ENCODE data around the gene POLD2.

Gene POLD2

DNA sequence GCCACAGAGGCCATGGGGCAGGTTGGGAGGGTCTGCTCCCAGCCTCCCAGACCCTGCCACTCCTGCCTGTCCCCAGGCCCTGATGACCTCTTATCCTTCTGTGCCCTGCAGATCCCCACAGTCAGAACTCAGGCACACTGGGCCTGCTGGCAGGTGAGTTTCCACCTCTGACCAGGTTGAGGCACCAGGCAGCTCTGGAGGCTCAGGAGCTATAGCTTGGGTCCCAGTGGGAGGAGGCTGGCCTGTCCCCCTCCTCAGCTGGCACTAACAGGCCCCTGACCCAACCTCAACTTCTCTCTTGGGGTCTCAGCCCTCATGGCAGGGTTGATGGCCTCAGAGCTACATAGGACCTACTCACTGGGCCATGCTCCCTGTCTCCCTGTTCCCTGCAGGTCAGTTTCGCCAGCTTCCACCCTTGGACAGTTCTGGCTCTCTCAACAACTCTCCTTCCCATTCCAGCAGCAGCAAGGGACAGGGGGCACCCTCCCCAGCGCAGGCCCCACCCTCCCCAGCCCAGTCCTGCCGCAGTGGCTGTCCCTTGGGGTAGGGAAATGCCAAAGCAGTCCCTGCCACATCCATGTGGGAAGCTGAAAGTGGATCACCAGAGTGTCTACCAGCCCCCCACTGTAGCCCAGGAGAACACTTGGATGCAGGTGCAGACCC lies 21.9 kb downstream of the POLD2 start:
- Histone ChIP-seq H3K79me2 (ENCODE audit: insufficient read depth, low read length) (no peaks in the 10 kb centered on the region), H3K27me3 (ENCODE audit: low read length) (no peaks in the 10 kb centered on the region), H3K36me3 (ENCODE audit: low read length) (no peaks in the 10 kb centered on the region), H3K9me2 (replicated peaks; ENCODE audit: insufficient read depth, low read length) (no peaks in the 10 kb centered on the region), H3K9me3 (ENCODE audit: insufficient read depth, low read length) (no peaks in the 10 kb centered on the region), H2AFZ (ENCODE audit: low read depth, low read length, severe bottlenecking) (no peak overlapping the region), H3K4me3 (ENCODE audit: insufficient read depth, low read length, poor library complexity, severe bottlenecking) (no peak overlapping the region), H3K9ac (ENCODE audit: low read length) (no peak overlapping the region), H4K20me1 (ENCODE audit: low read depth, low read length) (no peaks in the 10 kb centered on the region), H3K27ac (ENCODE audit: low read depth, low read length) (no peak overlapping the region), H3K4me2 (ENCODE audit: low read depth, low read length, poor library complexity, severe bottlenecking) (no peak overlapping the region), H3F3A (ENCODE audit: insufficient read depth) (no peaks in the 10 kb centered on the region)
- TF ChIP-seq, protein P1, sequence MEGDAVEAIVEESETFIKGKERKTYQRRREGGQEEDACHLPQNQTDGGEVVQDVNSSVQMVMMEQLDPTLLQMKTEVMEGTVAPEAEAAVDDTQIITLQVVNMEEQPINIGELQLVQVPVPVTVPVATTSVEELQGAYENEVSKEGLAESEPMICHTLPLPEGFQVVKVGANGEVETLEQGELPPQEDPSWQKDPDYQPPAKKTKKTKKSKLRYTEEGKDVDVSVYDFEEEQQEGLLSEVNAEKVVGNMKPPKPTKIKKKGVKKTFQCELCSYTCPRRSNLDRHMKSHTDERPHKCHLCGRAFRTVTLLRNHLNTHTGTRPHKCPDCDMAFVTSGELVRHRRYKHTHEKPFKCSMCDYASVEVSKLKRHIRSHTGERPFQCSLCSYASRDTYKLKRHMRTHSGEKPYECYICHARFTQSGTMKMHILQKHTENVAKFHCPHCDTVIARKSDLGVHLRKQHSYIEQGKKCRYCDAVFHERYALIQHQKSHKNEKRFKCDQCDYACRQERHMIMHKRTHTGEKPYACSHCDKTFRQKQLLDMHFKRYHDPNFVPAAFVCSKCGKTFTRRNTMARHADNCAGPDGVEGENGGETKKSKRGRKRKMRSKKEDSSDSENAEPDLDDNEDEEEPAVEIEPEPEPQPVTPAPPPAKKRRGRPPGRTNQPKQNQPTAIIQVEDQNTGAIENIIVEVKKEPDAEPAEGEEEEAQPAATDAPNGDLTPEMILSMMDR (IDR thresholded peaks at IDR 0.05; ENCODE audit: insufficient read depth, low read length, poor library complexity, severe bottlenecking): no peak
- TF ChIP-seq EZH2phosphoT487 (conservative IDR thresholded peaks at IDR 0.05; ENCODE audit: low read length): no peak

DNA sequence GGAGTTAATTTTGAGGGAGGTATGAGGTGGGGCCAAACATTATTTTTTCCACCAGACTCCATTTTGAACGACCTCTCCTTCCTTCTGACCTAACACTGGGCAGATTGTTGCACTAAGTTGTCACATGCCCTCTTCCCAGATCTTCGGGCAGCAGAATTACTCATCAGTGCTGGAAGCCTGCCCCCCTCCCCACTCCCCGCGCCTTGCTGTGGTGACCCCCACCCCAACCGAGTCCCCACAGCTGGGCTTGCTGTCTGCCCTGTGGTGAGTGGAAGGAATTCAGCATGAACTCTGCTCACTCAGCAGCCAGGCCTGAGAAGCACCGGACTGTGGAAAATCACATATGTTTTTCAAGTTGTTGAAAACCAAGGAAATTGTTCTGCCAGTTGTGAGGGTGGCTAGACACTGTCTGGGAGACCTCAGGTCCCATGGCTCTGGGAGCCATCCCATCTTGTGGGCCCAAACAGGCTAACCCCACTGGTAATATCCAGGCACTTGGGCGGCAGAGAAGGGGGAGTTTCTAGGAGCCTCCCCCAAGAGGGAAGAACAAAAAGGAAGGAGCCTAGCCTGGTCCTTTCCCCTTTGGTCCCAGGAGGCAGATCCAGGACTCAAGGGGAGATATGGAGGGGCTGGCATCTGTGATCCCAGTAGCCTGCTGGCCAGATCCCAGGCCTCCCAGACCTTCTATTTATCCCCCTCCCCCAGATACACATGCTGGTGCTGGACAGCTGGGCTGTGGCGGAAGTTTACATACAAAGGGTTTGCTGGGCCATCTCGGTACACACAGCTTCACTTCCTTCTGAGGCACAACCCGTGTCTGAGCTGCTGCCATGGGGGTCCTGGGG lies 22.7 kb downstream of the POLD2 start:
- H3K4me2 ChIP-seq (ENCODE audit: low read depth, low read length, poor library complexity, severe bottlenecking): no peak overlapping the region
- TF ChIP-seq, protein P1 (IDR thresholded peaks at IDR 0.05; ENCODE audit: insufficient read depth, low read length, poor library complexity, severe bottlenecking): no peak
- TF ChIP-seq EZH2phosphoT487 (conservative IDR thresholded peaks at IDR 0.05; ENCODE audit: low read length): no peak
- H2AFZ ChIP-seq (ENCODE audit: low read depth, low read length, severe bottlenecking): no peak overlapping the region
- H3K36me3 ChIP-seq (ENCODE audit: low read length): no peaks in the 10 kb centered on the region
- H3K9me2 ChIP-seq (replicated peaks; ENCODE audit: insufficient read depth, low read length): no peaks in the 10 kb centered on the region
- no peak overlapping the region for H3K9ac ChIP-seq (ENCODE audit: low read length)
- no peaks in the 10 kb centered on the region for H3K9me3 ChIP-seq (ENCODE audit: insufficient read depth, low read length)
- H3K79me2 ChIP-seq (ENCODE audit: insufficient read depth, low read length): no peaks in the 10 kb centered on the region
- H3K27ac ChIP-seq (ENCODE audit: low read depth, low read length): no peak overlapping the region
- no peaks in the 10 kb centered on the region for H3F3A ChIP-seq (ENCODE audit: insufficient read depth)
- no peak overlapping the region for H3K4me3 ChIP-seq (ENCODE audit: insufficient read depth, low read length, poor library complexity, severe bottlenecking)
- no peaks in the 10 kb centered on the region for H3K27me3 ChIP-seq (ENCODE audit: low read length)
- no peaks in the 10 kb centered on the region for H4K20me1 ChIP-seq (ENCODE audit: low read depth, low read length)

DNA sequence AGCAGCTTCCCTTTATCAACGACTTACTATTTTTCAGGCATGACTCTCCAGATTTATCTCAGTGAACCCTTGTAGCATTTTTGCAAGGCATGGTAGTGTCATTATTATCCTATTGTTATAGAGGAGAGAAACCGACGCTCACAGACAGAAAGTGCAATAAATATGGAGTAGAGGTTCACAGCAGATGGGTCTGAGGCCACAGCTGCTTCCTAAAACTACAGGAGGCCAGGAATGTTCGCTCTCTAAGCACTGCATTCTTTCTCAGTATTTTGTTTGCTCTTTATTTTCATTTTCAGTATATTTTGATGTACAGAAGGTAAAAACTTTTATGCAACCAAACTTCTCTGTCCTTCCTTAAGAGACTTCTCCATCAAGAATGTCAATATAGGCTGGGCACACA lies 23.7 kb downstream of the POLD2 start:
- no peaks in the 10 kb centered on the region for H3K27me3 ChIP-seq (ENCODE audit: low read length)
- H2AFZ ChIP-seq (ENCODE audit: low read depth, low read length, severe bottlenecking): no peak overlapping the region
- no peak overlapping the region for H3K9ac ChIP-seq (ENCODE audit: low read length)
- no peaks in the 10 kb centered on the region for H3F3A ChIP-seq (ENCODE audit: insufficient read depth)
- no peaks in the 10 kb centered on the region for H3K9me2 ChIP-seq (replicated peaks; ENCODE audit: insufficient read depth, low read length)
- no peaks in the 10 kb centered on the region for H4K20me1 ChIP-seq (ENCODE audit: low read depth, low read length)
- no peak overlapping the region for H3K27ac ChIP-seq (ENCODE audit: low read depth, low read length)
- no peak for TF ChIP-seq EZH2phosphoT487 (conservative IDR thresholded peaks at IDR 0.05; ENCODE audit: low read length)
- TF ChIP-seq, protein P1 (IDR thresholded peaks at IDR 0.05; ENCODE audit: insufficient read depth, low read length, poor library complexity, severe bottlenecking): no peak
- no peaks in the 10 kb centered on the region for H3K79me2 ChIP-seq (ENCODE audit: insufficient read depth, low read length)
- no peaks in the 10 kb centered on the region for H3K9me3 ChIP-seq (ENCODE audit: insufficient read depth, low read length)
- H3K36me3 ChIP-seq (ENCODE audit: low read length): no peaks in the 10 kb centered on the region
- no peak overlapping the region for H3K4me2 ChIP-seq (ENCODE audit: low read depth, low read length, poor library complexity, severe bottlenecking)
- no peak overlapping the region for H3K4me3 ChIP-seq (ENCODE audit: insufficient read depth, low read length, poor library complexity, severe bottlenecking)

All from SU-DHL-6 (cell line).